ENCODE data around the gene ARL13A. TPM values are rescaled to one million over a fixed set of nuclear protein-coding genes. Genes with fewer than 3 reads are reported as not detected.

Gene ARL13A
- total RNA-seq, 4 donors from 2014 or later = not detected

DNA sequence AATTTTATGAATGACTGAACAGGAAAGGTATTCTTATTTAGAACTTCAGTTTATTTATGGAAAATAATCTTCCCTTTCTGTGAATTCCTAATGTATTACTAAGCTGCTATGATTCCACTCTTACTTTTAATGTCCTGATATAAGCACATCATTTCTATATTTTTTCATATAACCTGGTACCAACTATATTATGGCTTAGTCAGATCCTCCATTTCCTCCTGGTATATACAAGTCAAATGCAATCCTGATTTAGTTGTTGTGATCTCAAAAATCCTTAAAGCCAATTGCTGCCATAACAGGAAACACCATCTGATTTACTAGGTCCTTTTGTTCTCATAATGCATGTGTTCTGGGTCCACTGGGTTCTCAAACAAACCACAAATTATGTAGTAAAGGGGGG lies 55.6 kb downstream of the ARL13A start:
- Histone ChIP-seq H3K9me3 (no peaks in the 10 kb centered on the region), H3K36me3 (peaks cover 0 to 18% (median 0%) of the 10 kb centered on the region in 3 donors), H3K27ac (no peak overlapping the region), H3K4me1 (no peaks in the 10 kb centered on the region), H3K4me3 (no peak overlapping the region), H3K27me3 (no peaks in the 10 kb centered on the region)
- no peak for TF ChIP-seq POLR2A (IDR thresholded peaks at IDR 0.05)
- no peak for TF ChIP-seq CTCF (IDR thresholded peaks at IDR 0.05)
- no peak for DNase-seq

GRCh38 chrX:101028562-101028961 lies 59.1 kb downstream of the ARL13A start:
- TF ChIP-seq CTCF (IDR thresholded peaks at IDR 0.05) (no peak), POLR2A (IDR thresholded peaks at IDR 0.05) (no peak)
- Histone ChIP-seq H3K4me1 (no peaks in the 10 kb centered on the region), H3K36me3 (peaks cover 0 to 19% (median 0%) of the 10 kb centered on the region in 3 donors), H3K27ac (no peak overlapping the region), H3K9me3 (no peaks in the 10 kb centered on the region), H3K27me3 (no peaks in the 10 kb centered on the region), H3K4me3 (no peak overlapping the region)
- no peak for DNase-seq

- Histone ChIP-seq H3K4me3 (no peak overlapping the region), H3K27ac (no peak overlapping the region), H3K9me3 (no peaks in the 10 kb centered on the region), H3K27me3 (no peaks in the 10 kb centered on the region), H3K4me1 (no peaks in the 10 kb centered on the region), H3K36me3 (peaks cover 0 to 25% (median 0%) of the 10 kb centered on the region in 3 donors)
- TF ChIP-seq POLR2A (IDR thresholded peaks at IDR 0.05) = no peak
- no peak for TF ChIP-seq CTCF (IDR thresholded peaks at IDR 0.05)
- DNase-seq = no peak
These were observed 60.2 kb downstream of the ARL13A start for GRCh38 chrX:101029665-101030064.

DNA sequence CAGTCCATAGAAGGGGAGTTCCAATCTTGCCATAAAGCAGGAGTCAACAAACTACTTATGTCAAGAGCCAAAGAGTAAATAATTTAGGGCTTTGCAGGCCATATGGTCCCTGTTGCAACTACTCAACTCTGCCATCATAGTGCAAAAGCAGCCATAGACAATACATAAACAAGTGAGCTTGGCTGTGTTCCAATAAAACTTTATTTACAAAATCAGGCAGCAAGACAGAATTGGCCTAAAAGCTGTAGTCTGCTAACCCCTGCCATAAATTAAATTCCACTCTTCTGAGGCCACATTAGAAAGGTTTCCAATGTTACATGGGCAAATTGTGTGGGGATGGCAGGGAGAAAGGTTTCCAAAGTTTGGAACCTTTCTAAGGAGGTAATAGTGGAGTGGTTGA lies 67.7 kb downstream of the ARL13A start:
- Histone ChIP-seq H3K9me3 (no peaks in the 10 kb centered on the region), H3K36me3 (peaks cover 0 to 40% (median 0%) of the 10 kb centered on the region in 3 donors), H3K27me3 (no peaks in the 10 kb centered on the region), H3K4me1 (no peaks in the 10 kb centered on the region), H3K4me3 (no peak overlapping the region), H3K27ac (no peak overlapping the region)
- DNase-seq = no peak
- no peak for TF ChIP-seq CTCF (IDR thresholded peaks at IDR 0.05)
- TF ChIP-seq POLR2A (IDR thresholded peaks at IDR 0.05) = no peak

GRCh38 chrX:101040197-101040596 lies 70.7 kb downstream of the ARL13A start:
- Histone ChIP-seq H3K9me3 (no peaks in the 10 kb centered on the region), H3K27ac (no peak overlapping the region), H3K36me3 (peaks cover 0 to 28% (median 0%) of the 10 kb centered on the region in 3 donors), H3K4me1 (no peaks in the 10 kb centered on the region), H3K4me3 (no peak overlapping the region), H3K27me3 (no peaks in the 10 kb centered on the region)
- DNase-seq = no peak
- no peak for TF ChIP-seq CTCF (IDR thresholded peaks at IDR 0.05)
- TF ChIP-seq POLR2A (IDR thresholded peaks at IDR 0.05) = no peak

Other genes starting within 250 kb of the ARL13A start
- 100 to 1,000 TPM in 1 of 4 donors, 10 to 100 TPM in 3; 17.7 to 102 (median 31.3) TPM for gene SYTL4, start 237.6 kb upstream of the ARL13A start, total RNA-seq
- 10 to 100 TPM; 20.1 to 30.1 (median 25.4) TPM for gene CSTF2, start 149.3 kb upstream of the ARL13A start, total RNA-seq
- gene NOX1, start 95.3 kb upstream of the ARL13A start, total RNA-seq = 1 to 10 TPM in 2 of 4 donors, under 1 TPM in 1, not detected in 1; 0.88 to 2.7 (median 1.9) TPM
- gene XKRX, start 40.8 kb upstream of the ARL13A start, total RNA-seq = 10 to 100 TPM in 3 of 4 donors, 1 to 10 TPM in 1; 5.0 to 63.7 (median 23.1) TPM
- gene TRMT2B, start 82.4 kb downstream of the ARL13A start, total RNA-seq = 10 to 100 TPM; 19.0 to 31.0 (median 27.4) TPM
- 1 to 10 TPM in 1 of 4 donors, under 1 TPM in 1, not detected in 2; 0.67 to 2.1 TPM for gene TMEM35A, start 109.2 kb downstream of the ARL13A start, total RNA-seq
- gene CENPI, start 128.5 kb downstream of the ARL13A start, total RNA-seq = 1 to 10 TPM; 2.5 to 5.8 (median 3.1) TPM